ENCODE measurements around the gene RGS7.

The RGS7 gene

GRCh38 chr1:241086686-241087085, 270.3 kb downstream of the RGS7 start:
- H3K9ac ChIP-seq (ENCODE audit: low read length), result no peak overlapping the region
- H3K4me2 ChIP-seq (ENCODE audit: low read length), result no peak overlapping the region
- H3K9me3 ChIP-seq (ENCODE audit: insufficient read depth, low read length), result no peaks in the 10 kb centered on the region
- TF ChIP-seq, protein P1, sequence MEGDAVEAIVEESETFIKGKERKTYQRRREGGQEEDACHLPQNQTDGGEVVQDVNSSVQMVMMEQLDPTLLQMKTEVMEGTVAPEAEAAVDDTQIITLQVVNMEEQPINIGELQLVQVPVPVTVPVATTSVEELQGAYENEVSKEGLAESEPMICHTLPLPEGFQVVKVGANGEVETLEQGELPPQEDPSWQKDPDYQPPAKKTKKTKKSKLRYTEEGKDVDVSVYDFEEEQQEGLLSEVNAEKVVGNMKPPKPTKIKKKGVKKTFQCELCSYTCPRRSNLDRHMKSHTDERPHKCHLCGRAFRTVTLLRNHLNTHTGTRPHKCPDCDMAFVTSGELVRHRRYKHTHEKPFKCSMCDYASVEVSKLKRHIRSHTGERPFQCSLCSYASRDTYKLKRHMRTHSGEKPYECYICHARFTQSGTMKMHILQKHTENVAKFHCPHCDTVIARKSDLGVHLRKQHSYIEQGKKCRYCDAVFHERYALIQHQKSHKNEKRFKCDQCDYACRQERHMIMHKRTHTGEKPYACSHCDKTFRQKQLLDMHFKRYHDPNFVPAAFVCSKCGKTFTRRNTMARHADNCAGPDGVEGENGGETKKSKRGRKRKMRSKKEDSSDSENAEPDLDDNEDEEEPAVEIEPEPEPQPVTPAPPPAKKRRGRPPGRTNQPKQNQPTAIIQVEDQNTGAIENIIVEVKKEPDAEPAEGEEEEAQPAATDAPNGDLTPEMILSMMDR (IDR thresholded peaks at IDR 0.05; ENCODE audit: low read depth, low read length), result no peak
- TF ChIP-seq EZH2phosphoT487 (IDR thresholded peaks at IDR 0.05; ENCODE audit: low read depth), result no peak
- H3K79me2 ChIP-seq (ENCODE audit: low read length), result no peaks in the 10 kb centered on the region
- no peak overlapping the region for H3K27ac ChIP-seq (ENCODE audit: low read length)
- no peaks in the 10 kb centered on the region for H3K4me1 ChIP-seq (ENCODE audit: low read length)
- H4K20me1 ChIP-seq (ENCODE audit: insufficient read depth, low read length), result no peaks in the 10 kb centered on the region
- H3K4me3 ChIP-seq (ENCODE audit: low read length), result no peak overlapping the region
- H2AFZ ChIP-seq (ENCODE audit: low read depth, low read length), result no peak overlapping the region
- H3K27me3 ChIP-seq (ENCODE audit: low read depth, low read length), result no peaks in the 10 kb centered on the region
- H3K36me3 ChIP-seq (replicated peaks; ENCODE audit: low read depth, low read length), result no peaks in the 10 kb centered on the region

- Histone ChIP-seq H3K9me3 (ENCODE audit: insufficient read depth, low read length) (no peaks in the 10 kb centered on the region), H3K4me3 (ENCODE audit: low read length) (no peak overlapping the region), H3K27me3 (ENCODE audit: low read depth, low read length) (0 out of 2 replicates have a peak, but pooled peaks cover 4% of the 10 kb centered on the region), H3K36me3 (replicated peaks; ENCODE audit: low read depth, low read length) (no peaks in the 10 kb centered on the region), H3K27ac (ENCODE audit: low read length) (no peak overlapping the region), H3K4me1 (ENCODE audit: low read length) (no peaks in the 10 kb centered on the region), H3K9ac (ENCODE audit: low read length) (no peak overlapping the region), H4K20me1 (ENCODE audit: insufficient read depth, low read length) (no peaks in the 10 kb centered on the region), H3K79me2 (ENCODE audit: low read length) (no peaks in the 10 kb centered on the region), H2AFZ (ENCODE audit: low read depth, low read length) (no peak overlapping the region), H3K4me2 (ENCODE audit: low read length) (no peak overlapping the region)
- no peak for TF ChIP-seq EZH2phosphoT487 (IDR thresholded peaks at IDR 0.05; ENCODE audit: low read depth)
- TF ChIP-seq, protein P1 (IDR thresholded peaks at IDR 0.05; ENCODE audit: low read depth, low read length), result no peak
Measured at GRCh38 chr1:241083285-241083684, 273.7 kb downstream of the RGS7 start.

- Histone ChIP-seq H3K4me3 (ENCODE audit: low read length) (no peak overlapping the region), H3K4me1 (ENCODE audit: low read length) (no peaks in the 10 kb centered on the region), H3K36me3 (replicated peaks; ENCODE audit: low read depth, low read length) (no peaks in the 10 kb centered on the region), H4K20me1 (ENCODE audit: insufficient read depth, low read length) (no peaks in the 10 kb centered on the region), H3K4me2 (ENCODE audit: low read length) (no peak overlapping the region), H3K27me3 (ENCODE audit: low read depth, low read length) (0 out of 2 replicates have a peak, but pooled peaks cover 4% of the 10 kb centered on the region), H3K27ac (ENCODE audit: low read length) (no peak overlapping the region), H2AFZ (ENCODE audit: low read depth, low read length) (no peak overlapping the region), H3K79me2 (ENCODE audit: low read length) (no peaks in the 10 kb centered on the region), H3K9ac (ENCODE audit: low read length) (no peak overlapping the region), H3K9me3 (ENCODE audit: insufficient read depth, low read length) (no peaks in the 10 kb centered on the region)
- TF ChIP-seq, protein P1 (IDR thresholded peaks at IDR 0.05; ENCODE audit: low read depth, low read length), result no peak
- no peak for TF ChIP-seq EZH2phosphoT487 (IDR thresholded peaks at IDR 0.05; ENCODE audit: low read depth)
Measured at GRCh38 chr1:241081473-241081872, 275.5 kb downstream of the RGS7 start.

DNA sequence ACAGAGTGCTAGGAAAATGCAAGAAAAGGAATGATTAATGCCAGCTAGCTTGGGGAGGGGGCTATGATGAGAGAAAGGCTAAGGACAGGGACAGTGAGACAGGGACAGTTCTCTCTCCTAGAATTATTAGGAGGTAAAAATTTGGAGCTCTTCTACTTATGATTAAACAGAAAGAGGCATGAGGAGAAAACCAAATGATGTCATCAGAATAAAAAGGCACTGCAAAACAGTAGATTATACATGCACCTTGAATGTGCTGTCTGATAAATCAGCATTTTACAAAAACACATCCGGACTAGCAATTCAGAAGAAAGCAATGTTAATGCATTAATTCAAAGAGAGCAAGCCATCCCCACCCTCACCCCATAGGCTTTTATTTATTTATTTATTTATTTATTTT, 277.5 kb downstream of the RGS7 start:
- TF ChIP-seq EZH2phosphoT487 (IDR thresholded peaks at IDR 0.05; ENCODE audit: low read depth), result no peak
- TF ChIP-seq, protein P1 (IDR thresholded peaks at IDR 0.05; ENCODE audit: low read depth, low read length), result no peak
- no peak overlapping the region for H3K4me3 ChIP-seq (ENCODE audit: low read length)
- H3K79me2 ChIP-seq (ENCODE audit: low read length), result no peaks in the 10 kb centered on the region
- no peak overlapping the region for H3K27ac ChIP-seq (ENCODE audit: low read length)
- 0 out of 2 replicates have a peak, but pooled peaks cover 4% of the 10 kb centered on the region for H3K27me3 ChIP-seq (ENCODE audit: low read depth, low read length)
- no peak overlapping the region for H3K4me2 ChIP-seq (ENCODE audit: low read length)
- no peak overlapping the region for H2AFZ ChIP-seq (ENCODE audit: low read depth, low read length)
- no peak overlapping the region for H3K9ac ChIP-seq (ENCODE audit: low read length)
- no peaks in the 10 kb centered on the region for H3K36me3 ChIP-seq (replicated peaks; ENCODE audit: low read depth, low read length)
- H4K20me1 ChIP-seq (ENCODE audit: insufficient read depth, low read length), result no peaks in the 10 kb centered on the region
- no peaks in the 10 kb centered on the region for H3K4me1 ChIP-seq (ENCODE audit: low read length)
- H3K9me3 ChIP-seq (ENCODE audit: insufficient read depth, low read length), result no peaks in the 10 kb centered on the region

Data from OCI-LY3 (cell line).